ENCODE data around the gene PTPRM. TPM values are rescaled to one million over a fixed set of nuclear protein-coding genes. Genes with fewer than 3 reads are reported as not detected.

PTPRM gene
- total and polyA plus RNA-seq, 2 experiments from 2014 or later = 30.9 to 62.8 TPM

- TF ChIP-seq EZH2 (IDR thresholded peaks at IDR 0.05; ENCODE audit: insufficient read depth, poor library complexity, severe bottlenecking) (no peak), EZH2phosphoT487 (IDR thresholded peaks at IDR 0.05; ENCODE audit: insufficient read depth, low read depth) (no peak)
- Histone ChIP-seq H3K9me3 (ENCODE audit: low read depth) (no peaks in the 10 kb centered on the region), H2AFZ (no peak overlapping the region), H4K20me1 (ENCODE audit: insufficient read depth) (no peaks in the 10 kb centered on the region), H3K4me2 (ENCODE audit: unreplicated experiment) (no peak overlapping the region), H3K36me3 (ENCODE audit: low read depth) (no peaks in the 10 kb centered on the region), H3K79me2 (ENCODE audit: insufficient read depth) (no peaks in the 10 kb centered on the region), H3K4me1 (ENCODE audit: insufficient read depth) (0 out of 2 replicates have a peak, but pooled peaks cover 7% of the 10 kb centered on the region), H3K9me2 (ENCODE audit: insufficient read depth) (no peaks in the 10 kb centered on the region), H3F3A (ENCODE audit: insufficient read depth) (peaks cover 11% of the 10 kb centered on the region), H3K4me3 (no peak overlapping the region), H3K9ac (no peak overlapping the region), H3K27me3 (replicated peaks; ENCODE audit: insufficient read depth) (no peaks in the 10 kb centered on the region), H3K27ac (no peak overlapping the region)
- no peak for DNase-seq
- in situ Hi-C loops (cut with MboI) = no loop called here
- 93 to 94% methylated on average over 7 of the region's 7 CpGs for WGBS, 2 experiments (ENCODE audit: low coverage in 1 of 2, low lambda C conversion rate in 2 of 2, missing lambda C conversion rate in 2 of 2)
Observed at GRCh38 chr18:7561909-7562460, 5.1 kb upstream of the PTPRM start.

- Histone ChIP-seq H3K79me2 (ENCODE audit: insufficient read depth) (no peaks in the 10 kb centered on the region), H3K9ac (no peak overlapping the region), H3K9me2 (ENCODE audit: insufficient read depth) (no peaks in the 10 kb centered on the region), H3K4me2 (ENCODE audit: unreplicated experiment) (no peak overlapping the region), H3K4me3 (no peak overlapping the region), H3F3A (ENCODE audit: insufficient read depth) (peaks cover 11% of the 10 kb centered on the region), H3K27ac (no peak overlapping the region), H3K4me1 (ENCODE audit: insufficient read depth) (0 out of 2 replicates have a peak, but pooled peaks cover 7% of the 10 kb centered on the region), H2AFZ (no peak overlapping the region), H4K20me1 (ENCODE audit: insufficient read depth) (no peaks in the 10 kb centered on the region), H3K27me3 (replicated peaks; ENCODE audit: insufficient read depth) (no peaks in the 10 kb centered on the region), H3K9me3 (ENCODE audit: low read depth) (no peaks in the 10 kb centered on the region), H3K36me3 (ENCODE audit: low read depth) (no peaks in the 10 kb centered on the region)
- in situ Hi-C loops (cut with MboI) = no loop called here
- TF ChIP-seq EZH2 (IDR thresholded peaks at IDR 0.05; ENCODE audit: insufficient read depth, poor library complexity, severe bottlenecking) = no peak
- DNase-seq = no peak
- WGBS, 2 experiments (ENCODE audit: low coverage in 1 of 2, low lambda C conversion rate in 2 of 2, missing lambda C conversion rate in 2 of 2) = 94 to 98% methylated on average over 6 of the region's 6 CpGs
Observed at GRCh38 chr18:7562491-7562890, 4.6 kb upstream of the PTPRM start.

- Histone ChIP-seq H3K79me2 (ENCODE audit: insufficient read depth) (peaks cover 23% of the 10 kb centered on the region), H3F3A (ENCODE audit: insufficient read depth) (peaks cover 24% of the 10 kb centered on the region), H3K4me3 (peak overlapping the region; percentile 81), H3K4me1 (ENCODE audit: insufficient read depth) (peaks cover 17% of the 10 kb centered on the region), H3K4me2 (ENCODE audit: unreplicated experiment) (peak overlapping the region; percentile 70), H2AFZ (peak overlapping the region; percentile 74; the same call in 1 of the 2 replicates), H4K20me1 (ENCODE audit: insufficient read depth) (no peaks in the 10 kb centered on the region), H3K27ac (peak overlapping the region; percentile 80; the same call in 1 of the 2 replicates), H3K9ac (peak overlapping the region; percentile 81), H3K27me3 (replicated peaks; ENCODE audit: insufficient read depth) (no peaks in the 10 kb centered on the region), H3K36me3 (ENCODE audit: low read depth) (no peaks in the 10 kb centered on the region), H3K9me3 (ENCODE audit: low read depth) (no peaks in the 10 kb centered on the region), H3K9me2 (ENCODE audit: insufficient read depth) (no peaks in the 10 kb centered on the region)
- in situ Hi-C loops (cut with MboI) = no loop called here
- TF ChIP-seq EZH2phosphoT487 (IDR thresholded peaks at IDR 0.05; ENCODE audit: insufficient read depth, low read depth) (no peak), EZH2 (IDR thresholded peaks at IDR 0.05; ENCODE audit: insufficient read depth, poor library complexity, severe bottlenecking) (no peak)
- DNase-seq = no peak
Observed at GRCh38 chr18:7565677-7566076, 1.4 kb upstream of the PTPRM start.

GRCh38 chr18:7566244-7566566 is 911 bp upstream of the PTPRM start:
- peak overlapping the region; percentile 81 for H3K9ac ChIP-seq
- peak overlapping the region; percentile 70 for H3K4me2 ChIP-seq (ENCODE audit: unreplicated experiment)
- H3K4me3 ChIP-seq = peak overlapping the region; percentile 81
- in situ Hi-C loops (cut with MboI) = no loop called here
- peaks cover 24% of the 10 kb centered on the region for H3F3A ChIP-seq (ENCODE audit: insufficient read depth)
- peak overlapping the region; percentile 74 for H2AFZ ChIP-seq
- H3K27ac ChIP-seq = peak overlapping the region; percentile 80
- TF ChIP-seq EZH2phosphoT487 (IDR thresholded peaks at IDR 0.05; ENCODE audit: insufficient read depth, low read depth) (no peak), EZH2 (IDR thresholded peaks at IDR 0.05; ENCODE audit: insufficient read depth, poor library complexity, severe bottlenecking) (no peak)
- H3K36me3 ChIP-seq (ENCODE audit: low read depth) = no peaks in the 10 kb centered on the region
- H3K9me3 ChIP-seq (ENCODE audit: low read depth) = no peaks in the 10 kb centered on the region
- H3K27me3 ChIP-seq (replicated peaks; ENCODE audit: insufficient read depth) = no peaks in the 10 kb centered on the region
- no peaks in the 10 kb centered on the region for H4K20me1 ChIP-seq (ENCODE audit: insufficient read depth)
- DNase-seq = no peak
- H3K79me2 ChIP-seq (ENCODE audit: insufficient read depth) = peaks cover 28% of the 10 kb centered on the region
- 3 to 11% methylated on average over 4 of the region's 4 CpGs for WGBS, 2 experiments (ENCODE audit: low coverage in 1 of 2, low lambda C conversion rate in 2 of 2, missing lambda C conversion rate in 2 of 2)
- peaks cover 17% of the 10 kb centered on the region for H3K4me1 ChIP-seq (ENCODE audit: insufficient read depth)
- no peaks in the 10 kb centered on the region for H3K9me2 ChIP-seq (ENCODE audit: insufficient read depth)
